ENCODE measurements around the gene PARPBP.
A peak's percentile ranks its signal among the peaks of the same experiment; 100 is the strongest.
"Not testable (repeated sequence)": the region's sequence is repeated elsewhere in the genome, so short reads cannot be mapped to it uniquely, and the experiment has no call there.

PARPBP gene

GRCh38 chr12:102144221-102144620 lies 24.2 kb downstream of the PARPBP start:
- DNase-seq = no peak
- no peak for TF ChIP-seq POLR2A (IDR thresholded peaks at IDR 0.05; ENCODE audit: low read length)
- TF ChIP-seq GATA1 (IDR thresholded peaks at IDR 0.05; ENCODE audit: low read depth, low read length) = no peak

- not testable (repeated sequence) for DNase-seq
Observed at GRCh38 chr12:102147062-102147587, 27.1 kb downstream of the PARPBP start.

- DNase-seq = not testable (repeated sequence)
Observed at GRCh38 chr12:102155206-102155605, 35.2 kb downstream of the PARPBP start.

GRCh38 chr12:102163383-102163782 lies 43.4 kb downstream of the PARPBP start:
- TF ChIP-seq GATA1 (IDR thresholded peaks at IDR 0.05; ENCODE audit: low read depth, low read length) = no peak
- no peak for TF ChIP-seq POLR2A (IDR thresholded peaks at IDR 0.05; ENCODE audit: low read length)

GRCh38 chr12:102167821-102168604 lies 48.0 kb downstream of the PARPBP start:
- TF ChIP-seq GATA1 (IDR thresholded peaks at IDR 0.05; ENCODE audit: low read depth, low read length) = no peak
- TF ChIP-seq POLR2A (IDR thresholded peaks at IDR 0.05; ENCODE audit: low read length) = no peak
- DNase-seq = no peak

More at GRCh38 chr12:102163383-102163782, 43.4 kb downstream of the PARPBP start:
- DNase-seq = no peak

- TF ChIP-seq POLR2A (IDR thresholded peaks at IDR 0.05; ENCODE audit: low read length) (no peak), GATA1 (IDR thresholded peaks at IDR 0.05; ENCODE audit: low read depth, low read length) (no peak)
- DNase-seq = peak; percentile 22 to 56
Observed at GRCh38 chr12:102169922-102170621, 50.1 kb downstream of the PARPBP start.

- DNase-seq = no peak
Observed at GRCh38 chr12:102171951-102172350, 52.0 kb downstream of the PARPBP start.

GRCh38 chr12:102172436-102172835 lies 52.5 kb downstream of the PARPBP start:
- no peak for TF ChIP-seq POLR2A (IDR thresholded peaks at IDR 0.05; ENCODE audit: low read length)
- no peak for TF ChIP-seq GATA1 (IDR thresholded peaks at IDR 0.05; ENCODE audit: low read depth, low read length)
- no peak for DNase-seq

More at GRCh38 chr12:102171951-102172350, 52.0 kb downstream of the PARPBP start:
- TF ChIP-seq POLR2A (IDR thresholded peaks at IDR 0.05; ENCODE audit: low read length) = no peak
- TF ChIP-seq GATA1 (IDR thresholded peaks at IDR 0.05; ENCODE audit: low read depth, low read length) = no peak

GRCh38 chr12:102174117-102174516 lies 54.1 kb downstream of the PARPBP start:
- peak in 1 of 2 experiments; percentile 7 for DNase-seq
- TF ChIP-seq POLR2A (IDR thresholded peaks at IDR 0.05; ENCODE audit: low read length) = no peak

GRCh38 chr12:102174761-102175160 lies 54.8 kb downstream of the PARPBP start:
- no peak for DNase-seq
- TF ChIP-seq GATA1 (IDR thresholded peaks at IDR 0.05; ENCODE audit: low read depth, low read length) = no peak
- TF ChIP-seq POLR2A (IDR thresholded peaks at IDR 0.05; ENCODE audit: low read length) = no peak

- no peak for DNase-seq
- no peak for TF ChIP-seq GATA1 (IDR thresholded peaks at IDR 0.05; ENCODE audit: low read depth, low read length)
- no peak for TF ChIP-seq POLR2A (IDR thresholded peaks at IDR 0.05; ENCODE audit: low read length)
Observed at GRCh38 chr12:102182635-102183034, 62.7 kb downstream of the PARPBP start.

- no peak for DNase-seq
- no peak for TF ChIP-seq GATA1 (IDR thresholded peaks at IDR 0.05; ENCODE audit: low read depth, low read length)
- no peak for TF ChIP-seq POLR2A (IDR thresholded peaks at IDR 0.05; ENCODE audit: low read length)
Observed at GRCh38 chr12:102195826-102196225, 75.8 kb downstream of the PARPBP start.

GRCh38 chr12:102197789-102198188 lies 77.8 kb downstream of the PARPBP start, which contains the start of gene PMCH:
Gene PMCH (minus strand): TSS chr12:102197833. CDS start chr12:102197770, 63 bp downstream.
- TF ChIP-seq POLR2A (IDR thresholded peaks at IDR 0.05; ENCODE audit: low read length) = no peak
- TF ChIP-seq GATA1 (IDR thresholded peaks at IDR 0.05; ENCODE audit: low read depth, low read length) = no peak
- no peak for DNase-seq

- no peak for TF ChIP-seq POLR2A (IDR thresholded peaks at IDR 0.05; ENCODE audit: low read length)
- no peak for TF ChIP-seq GATA1 (IDR thresholded peaks at IDR 0.05; ENCODE audit: low read depth, low read length)
- no peak for DNase-seq
Observed at GRCh38 chr12:102201436-102202061, 81.6 kb downstream of the PARPBP start.
